AG10803 (cell line): ENCODE measurements around the gene HS3ST1.

Experiments used
- DNase-seq: peaks from one replicate; pipeline ENCODE4 v3.0.0; 2010; ENCODE audit warnings: low read depth
- H3K4me3 ChIP-seq: 2 replicates; pipeline ENCODE4 v1.5.1; 2011; ENCODE audit warnings: mild to moderate bottlenecking, low read length, control low read depth
- CTCF ChIP-seq: conservative IDR thresholded peaks from 2 replicates; pipeline ENCODE4 v1.5.1; 2011; ENCODE audit warnings: mild to moderate bottlenecking, low read length, control low read depth, inconsistent platforms

Gene HS3ST1

GRCh38 chr4:11428231-11428898 is at the start of gene HS3ST1:
TSS of gene HS3ST1 (minus strand) at chr4:11428894. CDS start at chr4:11400005, 28,889 bp downstream.
- no peak for TF ChIP-seq CTCF
- H3K4me3 ChIP-seq, result no peak within 1 kb of the TSS
- no peak for DNase-seq

GRCh38 chr4:11475871-11476270 is 47.2 kb upstream of the HS3ST1 start:
- TF ChIP-seq CTCF, result no peak
- DNase-seq, result no peak
- no peak overlapping the region for H3K4me3 ChIP-seq

- no peak overlapping the region for H3K4me3 ChIP-seq
- DNase-seq, result no peak
- TF ChIP-seq CTCF, result no peak
These were observed 45.5 kb upstream of the HS3ST1 start for GRCh38 chr4:11474146-11474545.

GRCh38 chr4:11472535-11472934 is 43.8 kb upstream of the HS3ST1 start:
- no peak for DNase-seq
- no peak for TF ChIP-seq CTCF
- no peak overlapping the region for H3K4me3 ChIP-seq

- no peak for TF ChIP-seq CTCF
- H3K4me3 ChIP-seq, result no peak overlapping the region
- DNase-seq, result no peak
These were observed 42.9 kb upstream of the HS3ST1 start for GRCh38 chr4:11471618-11472017.

GRCh38 chr4:11471046-11471441 is 42.4 kb upstream of the HS3ST1 start:
- H3K4me3 ChIP-seq, result no peak overlapping the region
- DNase-seq, result no peak
- no peak for TF ChIP-seq CTCF

GRCh38 chr4:11470438-11471045 is 41.8 kb upstream of the HS3ST1 start:
- TF ChIP-seq CTCF, result no peak
- no peak for DNase-seq
- H3K4me3 ChIP-seq, result no peak overlapping the region
